K562 (cell line): Measurements from ENCODE around the gene MAN1B1. TPM values are rescaled to one million over a fixed set of nuclear protein-coding genes. Genes with fewer than 3 reads are reported as not detected.

Source experiments
- ARHGAP35 ChIP-seq: fragments of 450-650 bp; IDR thresholded peaks from 2 replicates; pipeline ENCODE4 v1.6.1; 2018; ENCODE audit not compliant: partially characterized antibody
- ARNT ChIP-seq, 2 experiments: fragments of 450-650 bp; IDR thresholded peaks; 2 replicates each; pipeline ENCODE4 v1.6.1; 2016; ENCODE audit warnings: mild to moderate bottlenecking in 1 of 2
- C11orf30 ChIP-seq: fragments of 450-650 bp; IDR thresholded peaks from 2 replicates; pipeline ENCODE4 v1.6.1; 2016; ENCODE audit warnings: low read depth, mild to moderate bottlenecking
- CREM ChIP-seq: IDR thresholded peaks from 2 replicates; pipeline ENCODE4 v1.6.1; 2014; ENCODE audit warnings: antibody characterized with exemption, low read depth
- CSDE1 ChIP-seq, 2 experiments: fragments of 450-650 bp; IDR thresholded peaks; 2 replicates each; pipeline ENCODE4 v1.6.1; 2016; ENCODE audit warnings: mild to moderate bottlenecking in 1 of 2
- EWSR1 ChIP-seq: fragments of 450-650 bp; IDR thresholded peaks from 2 replicates; pipeline ENCODE4 v1.6.1; 2018; ENCODE audit warnings: borderline replicate concordance, mild to moderate bottlenecking, low read depth, moderate library complexity; ENCODE audit not compliant: partially characterized antibody
- FOXJ2 ChIP-seq: fragments of 200-800 bp; sonication (Bioruptor generic); IDR thresholded peaks from 2 replicates; pipeline ENCODE4 v1.6.1; 2016; ENCODE audit warnings: missing genetic modification characterization, missing compliant biosample characterization
- GABPB2 ChIP-seq: fragments of 250-450 bp; sonication (Bioruptor Pico); conservative IDR thresholded peaks from 2 replicates; pipeline ENCODE4 v1.5.1; 2021; ENCODE audit warnings: mild to moderate bottlenecking
- HLTF ChIP-seq: fragments of 450-650 bp; IDR thresholded peaks from 2 replicates; pipeline ENCODE4 v1.6.1; 2016
- HNRNPLL ChIP-seq: fragments of 200-400 bp; formaldehyde crosslinking; IDR thresholded peaks from 2 replicates; pipeline ENCODE4 v1.6.1; 2017; ENCODE audit warnings: low read length, low read depth, mild to moderate bottlenecking; ENCODE audit not compliant: poor library complexity, severe bottlenecking
- ILK ChIP-seq: fragments of 450-650 bp; IDR thresholded peaks from 2 replicates; pipeline ENCODE4 v1.6.1; 2016; ENCODE audit warnings: missing genetic modification characterization, low read depth, mild to moderate bottlenecking, missing compliant biosample characterization, moderate library complexity, borderline replicate concordance
- KLF16 ChIP-seq: IDR thresholded peaks from 2 replicates; pipeline ENCODE4 v1.6.1; 2016; ENCODE audit warnings: antibody characterized with exemption
- L3MBTL2 ChIP-seq: fragments of 450-650 bp; IDR thresholded peaks from 2 replicates; pipeline ENCODE4 v1.6.1; 2016; ENCODE audit warnings: mild to moderate bottlenecking, moderate library complexity
- MBD2 ChIP-seq: sonication (generic); IDR thresholded peaks from 2 replicates; pipeline ENCODE4 v1.6.1; 2016; ENCODE audit warnings: low read depth, borderline replicate concordance
- NR4A1 ChIP-seq, 2 experiments: fragments of 250-450 bp in 1 of 2; fragments of 450-650 bp in 1 of 2; sonication (Bioruptor Pico) in 1 of 2; IDR thresholded peaks; 2 replicates each; pipeline versions ENCODE4 v1.4.0 to v1.6.1; 2016 to 2020; ENCODE audit warnings: mild to moderate bottlenecking in 2 of 2, missing compliant biosample characterization in 1 of 2, missing genetic modification characterization in 1 of 2, moderate library complexity in 1 of 2
- NRF1 ChIP-seq, 2 experiments: fragments of 450-650 bp; IDR thresholded peaks in 1 of 2; conservative IDR thresholded peaks in 1 of 2; 2 replicates each; pipeline ENCODE4 v1.6.1; 2014; ENCODE audit warnings: mild to moderate bottlenecking in 2 of 2
- RB1 ChIP-seq: fragments of 450-650 bp; IDR thresholded peaks from 2 replicates; pipeline ENCODE4 v1.6.1; 2017; ENCODE audit warnings: low read depth, mild to moderate bottlenecking
- RBM22 ChIP-seq: fragments of 200-400 bp; formaldehyde crosslinking; IDR thresholded peaks from 2 replicates; pipeline ENCODE4 v1.6.1; 2018; ENCODE audit warnings: low read length, low read depth; ENCODE audit not compliant: poor library complexity, severe bottlenecking
- SOX6 ChIP-seq: fragments of 450-650 bp; IDR thresholded peaks from 2 replicates; pipeline ENCODE4 v1.6.1; 2014; ENCODE audit warnings: mild to moderate bottlenecking
- SPI1 ChIP-seq: IDR thresholded peaks from 2 replicates; pipeline ENCODE4 v1.6.1; 2011; ENCODE audit warnings: low read depth, low read length, control low read depth, borderline replicate concordance
- STAG1 ChIP-seq: sonication (generic); formaldehyde crosslinking; IDR thresholded peaks from 2 replicates; pipeline ENCODE4 v1.5.0; 2020; ENCODE audit warnings: missing genetic modification reagents, borderline replicate concordance
- STAT5B ChIP-seq: fragments of 250-450 bp; sonication (Bioruptor Pico); IDR thresholded peaks from 2 replicates; pipeline ENCODE4 v1.8.0; 2021; ENCODE audit warnings: mild to moderate bottlenecking, inconsistent platforms
- TRIM24 ChIP-seq, 2 experiments: fragments of 450-650 bp; IDR thresholded peaks; 2 replicates each; pipeline ENCODE4 v1.6.1; 2016
- ZNF431 ChIP-seq: sonication (generic); formaldehyde crosslinking; IDR thresholded peaks from 2 replicates; pipeline ENCODE4 v1.8.0; 2022; ENCODE audit warnings: mild to moderate bottlenecking, missing genetic modification reagents
- ZNF584 ChIP-seq: fragments of 200-800 bp; sonication (Bioruptor generic); IDR thresholded peaks from 2 replicates; pipeline ENCODE4 v1.6.1; 2016; ENCODE audit warnings: low read depth, mild to moderate bottlenecking, missing genetic modification characterization, missing compliant biosample characterization
- ZNF609 ChIP-seq: sonication (generic); formaldehyde crosslinking; IDR thresholded peaks from 2 replicates; pipeline ENCODE4 v1.8.1; 2023; ENCODE audit warnings: missing genetic modification reagents, mild to moderate bottlenecking, borderline replicate concordance
- ZNF717 ChIP-seq: fragments of 250-450 bp; sonication (Bioruptor Pico); IDR thresholded peaks from 2 replicates; pipeline ENCODE4 v1.5.0; 2021
- ZNF77 ChIP-seq: fragments of 250-450 bp; sonication (Bioruptor Pico); IDR thresholded peaks from 2 replicates; pipeline ENCODE4 v1.5.0; 2020
- polyA plus RNA-seq, 8 experiments: library from polyadenylated mRNA; depleted of rRNA in 4 of 8; stranded (reverse) in 5 of 8; unstranded in 3 of 8; fragments of >200 nt; fragmentation: Nextera tagmentation in 2 of 8; fragmentation: Illumina TruSeq in 1 of 8; extraction: Ambion mirVana in 2 of 8; extraction: Trizol in 1 of 8; gene quantifications; 2 replicates each; pipeline versions ENCODE4 v1.2.1 to v1.2.3, GENCODE V29; 2011 to 2014; ENCODE audit warnings: inconsistent platforms in 1 of 8, missing spikeins in 1 of 8
- total RNA-seq, 7 experiments: library from RNA; depleted of rRNA in 6 of 7; stranded (reverse); fragments of >200 nt in 6 of 7; fragmentation: Illumina TruSeq in 2 of 7; extraction: Trizol in 2 of 7; gene quantifications; 2 replicates each; pipeline versions ENCODE4 v1.2.1 to v1.2.3, GENCODE V29; 2011 to 2021; ENCODE audit warnings: low replicate concordance in 1 of 7

MAN1B1 gene
- total and polyA plus RNA-seq, 9 of the 15 experiments (the other 6 are each of a cell fraction or from before 2014, with no cell fraction given), result 0.55 to 36.6 (median 27.3) TPM

- TF ChIP-seq RBM22 (peak; percentile 99), GABPB2 (CRISPR knock-in tag) (no peak), CSDE1 (IDR thresholded peaks at IDR 0.05) (peak in 1 of 2 experiments; percentile 91; a peak in 1 of 4 replicates), CREM (peak; percentile 87), C11orf30 (peak; percentile 75), STAG1 (no peak), STAT5B (no peak), ZNF584 (CRISPR knock-in tag) (no peak), HLTF (no peak), FOXJ2 (peak; percentile 92), KLF16 (no peak), L3MBTL2 (peak; percentile 67; the same call in 1 of the 2 replicates), ILK (no peak), RB1 (peak; percentile 72; the same call in 1 of the 2 replicates), ZNF77 (CRISPR knock-in tag) (no peak), ZNF717 (CRISPR knock-in tag) (no peak), MBD2 (peak; percentile 61; the same call in 1 of the 2 replicates), ARNT (IDR thresholded peaks at IDR 0.05) (no peak), NR4A1 (CRISPR knock-in tag; IDR thresholded peaks at IDR 0.05) (no peak), NR4A1 (tag; IDR thresholded peaks at IDR 0.05) (no peak), ZNF431 (CRISPR knock-in tag) (0 out of 2 replicates have a peak, but pooled peaks have one; percentile 37), SOX6 (no peak), HNRNPLL (peak; percentile 100), TRIM24 (IDR thresholded peaks at IDR 0.05) (no peak), ARHGAP35 (no peak), NRF1 (conservative IDR thresholded peaks at IDR 0.05 in 1 of 2, IDR thresholded peaks at IDR 0.05 in 1 of 2) (peak; percentile 98), ZNF609 (CRISPR knock-in tag) (no peak), SPI1 (no peak), EWSR1 (no peak)
Observed at GRCh38 chr9:137129456-137130175, 42.8 kb downstream of the MAN1B1 start (continued).
